Epithelial cell of esophagus (primary cell): ENCODE data around the gene NXNL1.

Experiments used
- DNase-seq: peaks from one replicate; pipeline ENCODE4 v3.0.0; 2010; ENCODE audit warnings: low read depth
- H3K4me3 ChIP-seq: 2 replicates; pipeline ENCODE4 v1.5.1; 2011; ENCODE audit warnings: mild to moderate bottlenecking, low read length, control low read depth
- TF ChIP-seq, protein P1 (sequence below): IDR thresholded peaks from 2 replicates; pipeline ENCODE4 v1.5.1; 2011; ENCODE audit warnings: low read depth, mild to moderate bottlenecking, low read length, control low read depth, inconsistent platforms; ENCODE audit not compliant: insufficient read depth; ENCODE audit errors: missing control alignments

The NXNL1 gene

DNA sequence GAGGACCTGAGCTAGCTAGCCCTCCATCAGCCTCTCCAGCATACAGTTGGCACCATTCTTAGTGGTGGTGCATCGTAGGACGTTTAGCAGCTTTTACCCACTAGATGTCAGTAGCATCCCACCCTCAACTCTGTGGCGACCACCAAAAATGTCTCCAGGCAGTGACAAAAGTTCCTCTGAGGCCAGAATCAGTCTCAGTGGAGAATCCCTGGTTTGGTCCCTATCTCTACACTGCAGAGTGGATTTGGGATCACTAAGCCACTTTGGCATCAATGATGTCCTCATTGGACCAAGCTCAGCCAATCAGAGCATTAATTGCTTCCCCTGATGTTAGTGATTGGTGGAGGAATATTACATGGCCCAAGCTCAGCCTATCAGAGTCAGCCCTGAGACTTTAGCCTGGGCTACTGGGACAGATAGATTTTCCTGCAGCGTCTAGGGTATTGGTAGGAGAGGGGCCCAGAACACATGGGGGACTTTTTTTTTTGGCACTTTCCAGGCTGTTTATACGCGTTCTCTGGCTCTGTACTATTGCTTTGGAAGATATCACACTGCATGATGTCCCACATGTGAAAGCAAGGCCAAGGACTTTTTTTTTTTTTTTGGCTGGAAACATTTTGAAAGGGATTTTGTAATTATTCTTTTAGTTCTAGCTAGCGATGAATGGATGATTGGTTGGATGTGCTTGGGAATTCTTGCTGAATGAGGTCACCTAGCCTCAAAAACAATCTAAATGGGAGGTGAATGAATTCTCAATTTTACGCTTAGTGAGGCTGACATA is 19.3 kb downstream of the NXNL1 start:
- H3K4me3 ChIP-seq = no peak overlapping the region
- TF ChIP-seq, protein P1, sequence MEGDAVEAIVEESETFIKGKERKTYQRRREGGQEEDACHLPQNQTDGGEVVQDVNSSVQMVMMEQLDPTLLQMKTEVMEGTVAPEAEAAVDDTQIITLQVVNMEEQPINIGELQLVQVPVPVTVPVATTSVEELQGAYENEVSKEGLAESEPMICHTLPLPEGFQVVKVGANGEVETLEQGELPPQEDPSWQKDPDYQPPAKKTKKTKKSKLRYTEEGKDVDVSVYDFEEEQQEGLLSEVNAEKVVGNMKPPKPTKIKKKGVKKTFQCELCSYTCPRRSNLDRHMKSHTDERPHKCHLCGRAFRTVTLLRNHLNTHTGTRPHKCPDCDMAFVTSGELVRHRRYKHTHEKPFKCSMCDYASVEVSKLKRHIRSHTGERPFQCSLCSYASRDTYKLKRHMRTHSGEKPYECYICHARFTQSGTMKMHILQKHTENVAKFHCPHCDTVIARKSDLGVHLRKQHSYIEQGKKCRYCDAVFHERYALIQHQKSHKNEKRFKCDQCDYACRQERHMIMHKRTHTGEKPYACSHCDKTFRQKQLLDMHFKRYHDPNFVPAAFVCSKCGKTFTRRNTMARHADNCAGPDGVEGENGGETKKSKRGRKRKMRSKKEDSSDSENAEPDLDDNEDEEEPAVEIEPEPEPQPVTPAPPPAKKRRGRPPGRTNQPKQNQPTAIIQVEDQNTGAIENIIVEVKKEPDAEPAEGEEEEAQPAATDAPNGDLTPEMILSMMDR = peak; percentile 50
- DNase-seq = peak; percentile 32

DNA sequence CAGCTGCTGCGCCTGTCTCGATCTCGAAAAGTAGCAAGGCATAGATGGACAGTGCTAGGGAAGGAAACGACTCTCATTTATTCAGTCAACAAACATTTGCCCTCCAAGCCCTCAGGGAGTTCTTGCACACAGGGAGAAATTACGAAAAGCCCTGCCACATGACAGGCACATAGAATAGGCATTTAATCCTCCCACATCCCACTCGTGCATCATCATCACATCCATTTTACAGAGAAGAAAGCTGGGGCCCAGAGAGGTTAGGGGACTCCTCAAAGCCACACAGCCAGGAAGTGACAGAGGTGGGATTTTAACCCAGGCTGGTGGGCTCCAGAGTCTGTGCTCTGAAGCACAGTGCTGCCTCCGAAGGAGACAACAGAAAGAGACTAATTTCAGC is 23.9 kb downstream of the NXNL1 start:
- DNase-seq = no peak
- no peak overlapping the region for H3K4me3 ChIP-seq
- TF ChIP-seq, protein P1 = no peak

DNA sequence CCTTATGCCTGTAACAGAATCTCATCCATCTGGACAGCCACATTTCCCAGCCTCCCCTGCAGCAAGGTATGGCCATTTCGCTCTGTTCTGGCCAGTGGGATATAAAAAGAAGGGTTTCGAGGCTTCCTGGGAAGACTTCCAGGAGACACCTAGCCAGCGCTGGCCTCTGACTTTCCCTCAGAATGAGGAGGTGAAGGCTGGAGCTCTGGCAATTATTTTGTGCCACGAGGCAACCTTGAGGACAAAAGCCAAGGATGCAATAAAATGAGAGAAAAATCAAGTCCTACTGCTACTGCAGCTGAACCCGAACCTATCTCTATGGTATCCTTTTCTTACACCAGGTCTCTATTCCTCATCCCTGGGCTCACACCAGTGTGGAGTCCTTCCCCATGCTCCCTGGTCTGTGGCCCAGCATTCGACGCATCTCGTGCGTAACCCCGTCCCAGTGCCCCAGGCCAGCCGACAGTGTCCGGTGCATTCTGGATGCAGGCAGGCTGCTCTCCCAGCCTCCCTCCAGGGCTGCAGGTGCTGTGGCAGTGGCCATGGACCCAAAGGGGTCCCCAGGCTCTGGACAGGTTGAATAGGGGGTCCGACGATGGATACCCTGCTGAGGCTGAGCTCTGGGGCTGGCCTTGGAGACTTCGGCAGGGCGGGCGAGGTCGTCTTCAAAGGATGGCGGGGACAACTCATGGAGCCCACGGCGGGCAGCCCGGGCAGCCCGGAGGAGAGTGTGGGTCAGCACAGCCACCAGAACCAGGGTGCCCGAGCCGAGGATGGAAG is 24.4 kb downstream of the NXNL1 start:
- TF ChIP-seq, protein P1 = no peak
- H3K4me3 ChIP-seq = no peak overlapping the region
- no peak for DNase-seq

DNA sequence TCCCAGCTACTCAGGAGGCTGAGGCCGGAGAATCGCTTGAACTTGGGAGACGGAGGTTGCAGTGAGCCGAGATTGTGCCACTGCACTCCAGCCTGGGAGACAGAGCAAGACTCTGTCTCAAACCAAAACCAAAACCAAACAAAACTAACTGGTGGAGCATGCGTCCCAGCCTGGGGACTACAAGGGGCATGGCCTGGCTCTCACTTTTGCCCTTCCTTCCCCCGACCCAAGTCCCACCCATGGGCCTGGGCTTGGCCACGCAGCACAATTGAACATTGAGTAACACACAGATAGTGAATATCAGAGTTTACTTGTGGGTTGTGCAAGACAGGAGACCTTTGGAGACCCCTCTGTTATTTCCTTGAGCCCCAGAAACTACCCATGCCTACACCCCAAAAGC is 25.5 kb downstream of the NXNL1 start:
- no peak for DNase-seq
- TF ChIP-seq, protein P1 = no peak
- no peak overlapping the region for H3K4me3 ChIP-seq

DNA sequence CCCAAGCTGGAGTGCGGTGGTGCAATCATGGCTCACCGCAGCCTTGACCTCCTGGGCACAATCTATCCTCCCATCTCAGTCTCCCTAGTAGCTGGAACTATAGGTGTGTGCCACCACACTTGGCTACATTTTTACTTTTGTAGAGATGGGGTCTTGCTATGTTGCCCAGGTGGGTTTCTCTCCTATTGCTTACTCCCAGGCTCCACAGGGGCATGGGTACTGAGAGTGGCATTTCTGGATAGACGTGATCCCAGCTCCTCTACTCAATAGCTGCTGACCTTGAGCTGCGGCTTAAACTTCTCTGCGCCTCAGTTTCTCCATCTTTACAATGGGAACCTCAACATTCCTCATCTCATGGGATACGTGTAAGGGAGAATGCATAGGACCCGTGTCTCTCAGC is 29.3 kb downstream of the NXNL1 start:
- no peak overlapping the region for H3K4me3 ChIP-seq
- DNase-seq = no peak
- TF ChIP-seq, protein P1 = no peak

DNA sequence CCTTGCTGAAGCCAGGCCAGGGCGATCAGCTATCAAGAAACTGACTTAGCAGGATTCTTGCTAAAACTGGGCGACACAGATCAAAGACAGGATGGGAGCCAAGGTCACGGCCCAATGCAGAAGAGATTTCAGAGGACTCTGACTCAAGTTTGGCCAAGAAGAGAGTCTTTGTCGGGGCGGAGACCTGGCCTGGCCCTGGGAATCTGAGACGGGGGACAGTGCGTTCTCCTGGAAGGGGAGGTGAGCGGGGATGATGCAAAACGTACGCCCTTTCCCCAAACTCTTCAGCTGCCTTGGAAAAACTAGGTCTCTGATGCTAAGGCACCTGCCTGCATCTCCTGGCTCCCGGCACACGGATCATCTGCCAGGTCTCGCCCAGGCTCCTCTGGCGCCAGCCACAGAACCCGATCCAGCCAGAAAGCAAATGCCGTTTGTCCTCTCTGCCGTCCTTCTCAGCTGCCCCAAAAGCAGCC is 31.0 kb downstream of the NXNL1 start:
- no peak for DNase-seq
- TF ChIP-seq, protein P1 = no peak
- no peak overlapping the region for H3K4me3 ChIP-seq
